ENCODE measurements around the gene EXOC3L2.
"Not testable (repeated sequence)": the region's sequence is repeated elsewhere in the genome, so short reads cannot be mapped to it uniquely, and the experiment has no call there.

Gene EXOC3L2

GRCh38 chr19:45255611-45256157 lies 10.5 kb upstream of the EXOC3L2 start:
- no peak for DNase-seq

DNA sequence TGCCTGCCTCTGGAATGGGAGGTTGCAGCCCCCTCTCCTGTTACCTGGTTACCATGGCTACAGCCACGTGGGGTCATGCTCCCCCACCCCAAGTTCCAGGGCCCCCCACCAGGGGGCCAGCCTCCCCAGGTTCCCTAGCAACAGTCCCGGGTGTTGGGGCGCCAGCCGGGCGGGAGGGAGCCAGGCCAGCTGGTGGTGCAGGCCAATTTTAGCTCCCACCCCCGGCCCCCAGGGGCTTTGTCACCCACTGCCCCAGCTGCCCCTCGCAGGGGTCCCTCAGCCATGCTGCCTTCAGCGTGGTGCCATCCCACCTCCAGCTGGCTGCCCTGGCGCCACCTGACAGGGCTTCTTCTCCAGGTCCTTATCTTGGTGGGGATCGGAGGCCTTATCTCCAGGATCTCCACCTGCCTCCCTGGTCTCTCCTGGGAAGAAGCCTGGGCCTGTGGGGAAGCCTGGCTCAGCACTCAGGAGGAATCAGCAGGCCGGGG lies 8.9 kb upstream of the EXOC3L2 start:
- no peak for DNase-seq

- peak; percentile 1 for DNase-seq
Measured at GRCh38 chr19:45253396-45254027, 8.3 kb upstream of the EXOC3L2 start.

DNA sequence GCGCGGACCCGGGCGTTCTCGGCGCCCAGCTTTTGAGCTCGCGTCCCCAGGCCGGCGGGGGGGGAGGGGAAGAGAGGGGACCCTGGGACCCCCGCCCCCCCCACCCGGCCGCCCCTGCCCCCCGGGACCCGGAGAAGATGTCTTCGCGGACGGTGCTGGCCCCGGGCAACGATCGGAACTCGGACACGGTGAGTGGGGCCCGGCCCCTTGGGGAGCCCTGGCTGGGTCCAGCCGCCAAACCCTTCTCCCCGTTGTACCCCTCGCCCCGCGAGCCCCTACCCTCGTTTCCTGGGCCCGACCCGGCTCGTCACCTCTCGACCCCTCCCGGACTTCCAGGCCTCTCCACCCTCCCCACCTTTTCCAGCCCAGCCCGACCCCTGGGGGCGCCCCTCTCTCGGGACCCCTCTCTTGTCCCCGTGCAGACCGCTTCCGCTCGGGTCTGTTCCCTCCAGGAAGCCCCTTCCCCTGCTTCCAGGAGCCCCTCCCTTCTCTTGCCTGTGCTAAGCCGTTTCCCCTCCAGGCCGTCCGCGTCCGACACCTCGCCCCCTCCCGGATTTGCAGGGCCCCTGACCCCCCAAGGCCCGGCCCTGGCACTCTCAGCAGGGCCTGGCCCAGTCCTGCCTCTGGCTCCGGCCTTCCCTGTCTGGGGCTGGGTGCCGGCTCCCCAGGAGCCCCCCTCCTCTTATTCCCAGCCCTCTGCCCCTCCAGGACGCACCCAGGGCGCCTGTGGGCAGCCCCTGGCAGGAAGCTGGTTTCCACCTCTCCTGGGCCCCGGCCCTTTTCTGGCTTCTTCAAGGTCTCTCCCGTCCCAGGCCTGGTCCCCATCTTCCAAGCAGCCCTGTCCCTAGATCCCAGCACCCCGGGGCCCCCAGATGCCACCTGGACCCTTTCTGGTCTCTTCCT lies 6.5 kb upstream of the EXOC3L2 start:
- peak; percentile 1 for DNase-seq

GRCh38 chr19:45250832-45251451 lies 5.7 kb upstream of the EXOC3L2 start, which contains the start of gene MARK4:
Gene MARK4 (plus strand): TSS chr19:45251271. CDS start chr19:45251589, 318 bp downstream.
- peak; percentile 48 for DNase-seq

DNA sequence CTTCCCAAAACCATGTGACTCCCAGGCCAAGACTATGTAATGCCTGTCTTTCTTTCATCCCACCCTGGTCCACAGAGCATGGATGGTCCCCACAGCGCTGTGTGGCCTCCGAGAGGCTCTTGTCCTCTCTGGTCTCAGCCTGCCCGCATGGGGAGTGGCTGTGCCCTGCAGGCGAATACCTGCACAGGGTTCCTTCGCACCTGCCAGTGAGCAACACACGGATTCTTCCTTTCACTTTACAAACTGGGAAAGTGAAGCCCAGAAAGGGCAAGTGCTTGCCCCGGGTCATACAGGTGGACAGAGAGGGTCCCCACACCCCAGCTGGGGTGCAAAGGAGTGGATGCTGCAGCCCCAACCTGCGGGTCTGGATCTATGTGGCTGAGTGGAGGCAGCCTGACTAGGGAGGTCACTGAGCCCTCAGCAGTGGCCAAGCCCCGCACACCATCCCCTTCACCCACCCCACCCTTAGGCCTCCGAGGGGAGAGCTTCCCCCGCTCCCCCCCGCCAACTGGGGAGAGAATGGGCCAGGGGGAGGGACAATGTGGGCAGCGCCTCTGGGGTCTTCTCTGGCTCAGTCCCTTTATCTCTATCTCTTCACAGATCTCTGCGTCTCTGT lies 5.1 kb upstream of the EXOC3L2 start:
- DNase-seq, result no peak

- DNase-seq, result peak; percentile 12
Measured at GRCh38 chr19:45249261-45250033, 4.2 kb upstream of the EXOC3L2 start.

GRCh38 chr19:45247136-45247535 lies 1.9 kb upstream of the EXOC3L2 start:
- no peak for DNase-seq

DNA sequence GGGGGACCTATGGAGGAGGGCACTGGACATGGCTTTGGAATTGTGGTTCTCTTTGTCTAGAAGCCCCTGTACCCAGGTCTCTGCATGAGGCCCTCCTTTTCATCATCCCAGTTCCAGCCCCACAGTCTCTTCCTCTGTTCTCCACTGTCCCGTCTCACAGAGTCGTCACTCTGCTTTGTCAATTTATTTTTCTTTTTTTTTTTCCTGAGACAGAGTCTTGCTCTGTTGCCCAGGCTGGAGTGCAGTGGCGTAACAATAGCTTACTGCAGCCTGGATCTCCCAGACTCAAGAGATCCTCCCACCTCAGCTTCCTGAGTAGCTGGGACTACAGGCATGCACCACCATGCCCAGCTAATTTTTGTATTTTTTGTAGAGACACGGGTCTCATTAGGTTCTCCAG lies 619 bp upstream of the EXOC3L2 start:
- DNase-seq, result no peak

- DNase-seq, result no peak
Measured at GRCh38 chr19:45244133-45244794, 943 bp downstream of the EXOC3L2 start.

- no peak for DNase-seq
Measured at GRCh38 chr19:45243144-45243732, 2.0 kb downstream of the EXOC3L2 start.

- no peak for DNase-seq
Measured at GRCh38 chr19:45238556-45238955, 6.7 kb downstream of the EXOC3L2 start.

- DNase-seq, result no peak
Measured at GRCh38 chr19:45235485-45235884, 9.7 kb downstream of the EXOC3L2 start.

- DNase-seq, result no peak
Measured at GRCh38 chr19:45234089-45234869, 10.9 kb downstream of the EXOC3L2 start.

DNA sequence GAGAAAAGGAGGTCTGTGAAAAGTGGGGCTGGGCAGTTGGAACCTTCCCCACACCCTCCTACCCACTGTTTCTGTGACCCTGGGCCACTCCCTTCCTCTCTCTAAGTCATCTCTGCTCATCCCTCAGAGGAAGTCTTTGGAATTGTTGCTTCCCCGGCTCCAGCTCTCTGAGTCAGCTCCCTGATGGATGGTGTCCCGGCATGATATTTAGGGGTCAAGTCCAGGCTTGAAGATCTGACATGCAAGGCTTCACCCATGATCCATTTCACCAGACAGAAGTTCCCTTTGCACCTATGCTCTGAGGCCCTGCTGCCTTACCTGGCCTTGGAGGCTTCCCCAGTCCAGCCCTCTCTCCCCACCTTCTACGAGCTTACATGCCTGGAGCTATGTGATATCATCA lies 13.3 kb downstream of the EXOC3L2 start:
- no peak for DNase-seq

GRCh38 chr19:45229056-45229455 lies 16.2 kb downstream of the EXOC3L2 start:
- DNase-seq, result not testable (repeated sequence)

DNA sequence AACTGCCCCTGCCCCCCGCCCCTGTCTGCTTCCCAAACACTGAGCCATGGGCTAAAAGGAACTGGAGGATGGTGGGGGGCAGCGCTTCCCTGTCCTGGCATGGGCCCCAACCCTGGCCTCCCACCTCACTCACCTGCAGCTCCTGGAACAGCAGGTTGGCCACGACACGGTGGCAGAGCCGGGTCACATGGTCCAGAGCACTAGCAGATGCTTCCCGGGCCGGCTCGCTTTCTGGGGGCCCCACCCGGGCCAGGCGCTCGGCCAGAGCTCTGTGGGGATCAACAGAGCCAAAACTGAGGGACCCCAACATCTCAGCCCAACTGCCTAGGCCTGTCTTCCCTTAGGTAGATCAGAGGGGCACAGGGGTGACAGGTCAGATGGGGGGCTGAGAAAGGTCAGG lies 20.6 kb downstream of the EXOC3L2 start:
- DNase-seq, result no peak

DNA sequence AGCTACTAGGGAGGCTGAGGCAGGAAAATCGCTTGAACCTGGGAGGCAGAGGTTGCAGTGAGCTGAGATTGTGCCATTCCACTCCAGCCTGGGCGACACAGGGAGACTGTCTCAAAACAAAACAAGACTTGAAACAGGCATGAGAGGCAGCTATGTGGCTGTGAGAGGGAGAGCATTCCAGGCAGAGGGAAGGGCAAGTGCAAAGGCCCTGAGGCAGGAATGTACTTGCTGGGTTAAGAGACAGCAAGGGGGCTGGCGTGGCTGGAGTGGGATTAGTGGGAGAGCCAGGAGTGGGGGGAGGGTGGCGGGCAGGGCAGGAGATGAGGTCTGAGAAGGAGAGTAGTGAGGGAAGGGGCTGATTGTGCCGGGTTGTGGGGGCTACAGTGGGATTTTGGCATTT lies 21.3 kb downstream of the EXOC3L2 start:
- no peak for DNase-seq

DNA sequence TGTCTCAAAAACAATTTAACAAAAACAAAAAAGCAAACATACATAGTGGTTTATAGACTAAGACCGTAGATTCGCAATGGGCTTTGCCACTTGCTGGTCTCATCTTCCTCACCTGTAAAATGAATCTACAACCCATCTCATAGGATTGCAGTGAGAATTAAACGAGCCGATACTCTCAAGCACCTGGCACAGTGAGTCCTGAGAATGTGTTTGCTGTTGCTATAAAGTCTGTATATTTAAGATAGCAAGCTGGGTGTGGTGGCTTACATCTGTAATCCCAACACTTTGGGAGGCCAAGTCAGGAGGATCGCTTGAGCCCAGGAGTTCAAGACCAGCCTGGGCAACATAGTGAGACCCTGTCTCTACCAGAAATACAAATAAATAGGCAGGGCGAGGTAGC lies 22.5 kb downstream of the EXOC3L2 start:
- DNase-seq, result no peak

All from inflammatory macrophage treated with lipopolysaccharide for 4 hours (primary cell).